IMR-90 (cell line): Measurements from ENCODE around the gene POGK. TPM values are rescaled to one million over a fixed set of nuclear protein-coding genes. Genes with fewer than 3 reads are reported as not detected.

Experiments used
- ATAC-seq: fragments of 200-7000 bp; cut with Tn5 transposase; 2 replicates; pipeline ENCODE4 v1.9.1; 2020; ENCODE audit warnings: low read depth, mild to moderate bottlenecking, moderate library complexity
- BruUV-seq: library from RNA; stranded (reverse); fragments of 400-500 nt; replicated peaks from 2 replicates; lab custom pipeline; 2021; lab: Mats Ljungman, UMichigan
- CTCF ChIA-PET: fragments of 300-600 bp; formaldehyde crosslinking; extraction: SDS; loops from one replicate; lab custom pipeline; 2021; ENCODE audit warnings: antibody characterized with exemption; lab: Yijun Ruan, JAX
- POLR2A ChIA-PET: fragments of 300-600 bp; sonication (Branson Sonifier 250); formaldehyde crosslinking; loops from one replicate; lab custom pipeline; 2022; ENCODE audit warnings: antibody characterized with exemption; ENCODE audit not compliant: unreplicated experiment; lab: Charles Lee
- DNase-seq: peaks from one replicate; pipeline ENCODE4 v3.0.0; 2013
- H2AFZ ChIP-seq: replicated peaks from 2 replicates; pipeline ENCODE3; 2013; ENCODE audit warnings: low read length, mild to moderate bottlenecking; ENCODE audit not compliant: poor library complexity
- H2AK5ac ChIP-seq: 2 replicates; pipeline ENCODE4 v1.6.1; 2013; ENCODE audit warnings: low read depth, low read length, inconsistent platforms
- H2AK9ac ChIP-seq: replicated peaks from 2 replicates; pipeline ENCODE3; 2013; ENCODE audit warnings: mild to moderate bottlenecking, low read depth, low read length, moderate library complexity; ENCODE audit not compliant: poor library complexity
- H2BK120ac ChIP-seq: 2 replicates; pipeline ENCODE4 v1.6.1; 2013; ENCODE audit warnings: low read depth, low read length, inconsistent platforms
- H2BK15ac ChIP-seq: 3 replicates; pipeline ENCODE4 v1.6.1; 2013; ENCODE audit warnings: low read depth, low read length, inconsistent platforms
- H2BK20ac ChIP-seq: 2 replicates; pipeline ENCODE4 v1.6.1; 2013; ENCODE audit warnings: low read depth, mild to moderate bottlenecking, inconsistent platforms, low read length, moderate library complexity
- H2BK5ac ChIP-seq: 2 replicates; pipeline ENCODE4 v1.6.1; 2013; ENCODE audit warnings: mild to moderate bottlenecking, low read depth, low read length, inconsistent platforms; ENCODE audit not compliant: poor library complexity, severe bottlenecking
- H3K14ac ChIP-seq: replicated peaks from 2 replicates; pipeline ENCODE4 v1.6.1; 2013; ENCODE audit warnings: low read depth, low read length, inconsistent platforms
- H3K18ac ChIP-seq: 2 replicates; pipeline ENCODE4 v1.6.1; 2013; ENCODE audit warnings: low read depth, low read length, control low read depth
- H3K23ac ChIP-seq: 2 replicates; pipeline ENCODE4 v1.6.1; 2013; ENCODE audit warnings: low read depth, low read length, inconsistent platforms
- H3K27ac ChIP-seq: 2 replicates; pipeline ENCODE4 v1.5.1; 2013; ENCODE audit warnings: mild to moderate bottlenecking, control low read depth, low read length; ENCODE audit not compliant: insufficient read depth
- H3K27me3 ChIP-seq: 2 replicates; pipeline ENCODE4 v1.6.1; 2013; ENCODE audit warnings: low read length; ENCODE audit not compliant: control insufficient read depth, insufficient read depth
- H3K36me3 ChIP-seq: 2 replicates; pipeline ENCODE4 v1.6.1; 2013; ENCODE audit warnings: low read length, mixed read lengths; ENCODE audit not compliant: control insufficient read depth, insufficient read depth
- H3K4ac ChIP-seq: 2 replicates; pipeline ENCODE4 v1.6.1; 2013; ENCODE audit warnings: low read depth, low read length, inconsistent platforms
- H3K4me1 ChIP-seq: 2 replicates; pipeline ENCODE4 v1.6.1; 2013; ENCODE audit warnings: low read length, mixed read lengths; ENCODE audit not compliant: control insufficient read depth, insufficient read depth
- H3K4me2 ChIP-seq: 2 replicates; pipeline ENCODE4 v1.6.1; 2013; ENCODE audit warnings: low read depth, mild to moderate bottlenecking, control low read depth, low read length, moderate library complexity
- H3K4me3 ChIP-seq: 2 replicates; pipeline ENCODE4 v1.5.1; 2013; ENCODE audit warnings: low read depth, mild to moderate bottlenecking, control low read depth, low read length, moderate library complexity; ENCODE audit not compliant: insufficient read depth
- H3K56ac ChIP-seq: 2 replicates; pipeline ENCODE4 v1.6.1; 2013; ENCODE audit warnings: low read length, inconsistent platforms; ENCODE audit not compliant: insufficient read depth; ENCODE audit errors: extremely low read depth
- H3K79me1 ChIP-seq, 2 experiments: 2 replicates each; pipeline ENCODE4 v1.6.1; 2013; ENCODE audit warnings: low read length in 2 of 2, inconsistent platforms in 1 of 2, low read depth in 1 of 2
- H3K9ac ChIP-seq: 2 replicates; pipeline ENCODE4 v1.6.1; 2013; ENCODE audit warnings: low read depth, low read length, control low read depth
- H3K9me1 ChIP-seq: 2 replicates; pipeline ENCODE4 v1.6.1; 2013; ENCODE audit warnings: low read length, inconsistent platforms; ENCODE audit not compliant: insufficient read depth
- H3K9me3 ChIP-seq: 2 replicates; pipeline ENCODE4 v1.6.1; 2013; ENCODE audit warnings: low read length; ENCODE audit not compliant: control insufficient read depth, insufficient read depth
- H4K20me1 ChIP-seq: 2 replicates; pipeline ENCODE4 v1.6.1; 2013; ENCODE audit warnings: low read length, inconsistent platforms; ENCODE audit not compliant: insufficient read depth
- H4K5ac ChIP-seq: 2 replicates; pipeline ENCODE4 v1.6.1; 2013; ENCODE audit warnings: mild to moderate bottlenecking, low read depth, low read length, control low read depth
- H4K8ac ChIP-seq, 2 experiments: 2 replicates each; pipeline ENCODE4 v1.6.1; 2013; ENCODE audit warnings: low read depth in 2 of 2, low read length in 2 of 2, control low read depth in 1 of 2, inconsistent platforms in 1 of 2
- H4K91ac ChIP-seq: 2 replicates; pipeline ENCODE4 v1.6.1; 2013; ENCODE audit warnings: low read depth, low read length, inconsistent platforms; ENCODE audit not compliant: insufficient read depth
- BHLHE40 ChIP-seq: fragments of 150-350 bp; IDR thresholded peaks from 2 replicates; pipeline ENCODE4 v1.6.1; 2016; ENCODE audit warnings: mild to moderate bottlenecking, low read depth, low read length
- CEBPB ChIP-seq: IDR thresholded peaks from 2 replicates; pipeline ENCODE4 v1.6.1; 2012; ENCODE audit warnings: low read depth, low read length, improper control_type of control experiment
- CHD1 ChIP-seq: IDR thresholded peaks from 2 replicates; pipeline ENCODE4 v1.6.1; 2012; ENCODE audit warnings: low read depth, low read length, improper control_type of control experiment
- FOS ChIP-seq: fragments of 150-350 bp; IDR thresholded peaks from 2 replicates; pipeline ENCODE4 v1.6.1; 2016; ENCODE audit warnings: low read depth, low read length
- MAFK ChIP-seq: IDR thresholded peaks from 2 replicates; pipeline ENCODE4 v1.6.1; 2012; ENCODE audit warnings: low read depth, low read length, improper control_type of control experiment
- MXI1 ChIP-seq: IDR thresholded peaks from 2 replicates; pipeline ENCODE4 v1.6.1; 2012; ENCODE audit warnings: low read depth, mild to moderate bottlenecking, low read length, moderate library complexity, borderline replicate concordance
- NFE2L2 ChIP-seq: fragments of 150-350 bp; IDR thresholded peaks from 2 replicates; pipeline ENCODE4 v1.6.1; 2016; ENCODE audit warnings: low read depth, mild to moderate bottlenecking, low read length
- RAD21 ChIP-seq: IDR thresholded peaks from 2 replicates; pipeline ENCODE4 v1.6.1; 2012; ENCODE audit warnings: low read length, improper control_type of control experiment
- RCOR1 ChIP-seq: IDR thresholded peaks from 2 replicates; pipeline ENCODE4 v1.6.1; 2012; ENCODE audit warnings: mild to moderate bottlenecking, low read length, improper control_type of control experiment; ENCODE audit not compliant: insufficient replicate concordance
- RFX5 ChIP-seq: IDR thresholded peaks from 2 replicates; pipeline ENCODE4 v1.8.0; 2012; ENCODE audit warnings: low read depth, mild to moderate bottlenecking, low read length, moderate library complexity
- SMC3 ChIP-seq: fragments of 150-350 bp; IDR thresholded peaks from 2 replicates; pipeline ENCODE4 v1.6.1; 2016; ENCODE audit warnings: low read depth, mild to moderate bottlenecking, antibody characterized with exemption, low read length, moderate library complexity
- WGBS, 2 experiments: methylation state at CpG; one replicate each; pipeline versions ENCODE4 v1.1.5 to v1.1.7; 2013; ENCODE audit warnings: missing lambda C conversion rate in 2 of 2; ENCODE audit not compliant: insufficient read length in 1 of 2; ENCODE audit errors: extremely low coverage in 2 of 2; 5-methylcytosine and 5-hydroxymethylcytosine counted together
- dilution Hi-C: fragments of 300-500 bp; cut with HindIII; formaldehyde crosslinking; loops from one replicate; pipeline ENCODE4 v1.14.3; 2018; ENCODE audit warnings: low sequenced_read_pairs; ENCODE audit not compliant: unreplicated experiment
- in situ Hi-C: fragments of 300-500 bp; cut with MboI; formaldehyde crosslinking; loops from 3 replicates; pipeline ENCODE4 v1.14.3; 2019; ENCODE audit warnings: low sequenced_read_pairs, inconsistent platforms, mixed read lengths
- intact Hi-C: fragments of 100-400 bp; cut with micrococcal nuclease; formaldehyde crosslinking; loops from 2 replicates; pipeline ENCODE4 v1.10.0; 2022
- polyA plus RNA-seq, 3 experiments: library from polyadenylated mRNA; depleted of rRNA; stranded (reverse); fragments of >200 nt; gene quantifications; 2 replicates each; pipeline ENCODE4 v1.2.3, GENCODE V29; 2012; ENCODE audit warnings: low replicate concordance in 1 of 3
- total RNA-seq: library from RNA; depleted of rRNA; stranded (reverse); fragments of >200 nt; gene quantifications from 2 replicates; pipeline ENCODE4 v1.2.3, GENCODE V29; 2012
- TF ChIP-seq, protein P1 (sequence below): fragments of 150-350 bp; IDR thresholded peaks from 2 replicates; pipeline ENCODE4 v1.6.1; 2016; ENCODE audit warnings: low read depth, mild to moderate bottlenecking, low read length, moderate library complexity, borderline replicate concordance
- TF ChIP-seq, protein P2 (sequence below): fragments of 150-350 bp; IDR thresholded peaks from 2 replicates; pipeline ENCODE4 v1.6.1; 2017; ENCODE audit warnings: mild to moderate bottlenecking, antibody characterized with exemption, low read length, low read depth
- TF ChIP-seq, protein P3 (sequence below): conservative IDR thresholded peaks from 2 replicates; pipeline ENCODE4 v1.5.1; 2012; ENCODE audit warnings: mild to moderate bottlenecking, low read depth, low read length, improper control_type of control experiment

The POGK gene
- total and polyA plus RNA-seq, 2 of the 4 experiments (the other 2 are of a cell fraction), result 11.3 to 25.6 TPM

DNA sequence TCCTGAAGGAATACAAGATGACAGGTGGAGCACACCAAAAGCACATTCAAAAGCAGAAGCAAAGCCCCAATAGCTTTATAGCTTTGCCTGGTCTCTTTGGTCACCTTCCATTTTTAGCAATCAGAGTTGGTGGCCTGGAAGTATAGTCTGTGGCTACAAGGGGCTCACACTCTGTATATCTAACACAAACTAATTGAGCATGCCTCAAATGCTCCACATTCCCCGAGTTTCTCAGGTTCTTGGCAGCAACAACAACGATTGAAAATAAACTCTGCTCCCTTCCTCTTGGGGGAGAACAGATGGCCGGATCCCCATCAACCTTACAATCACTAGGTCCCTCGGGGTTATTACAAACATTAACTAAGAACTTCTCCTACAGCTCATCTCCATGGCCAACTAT lies 61.7 kb downstream of the POGK start:
- Histone ChIP-seq H3K18ac (no peak overlapping the region), H4K91ac (no peak overlapping the region), H4K5ac (no peak overlapping the region), H2BK20ac (no peak overlapping the region), H3K79me1 (no peaks in the 10 kb centered on the region), H2BK5ac (no peak overlapping the region), H3K27me3 (no peaks in the 10 kb centered on the region), H2AK9ac (no peak overlapping the region), H3K4me1 (no peaks in the 10 kb centered on the region; the same call in 1 of the 2 replicates), H3K4ac (no peak overlapping the region), H2AK5ac (no peak overlapping the region), H3K4me3 (no peak overlapping the region), H3K9me1 (no peaks in the 10 kb centered on the region), H2BK120ac (no peak overlapping the region), H3K56ac (no peak overlapping the region), H3K9me3 (no peaks in the 10 kb centered on the region; the same call in 1 of the 2 replicates), H2AFZ (no peak overlapping the region), H3K23ac (no peak overlapping the region), H3K9ac (no peak overlapping the region), H2BK15ac (no peak overlapping the region), H4K8ac (no peak overlapping the region), H3K4me2 (no peak overlapping the region), H3K14ac (no peak overlapping the region), H3K27ac (no peak overlapping the region), H4K20me1 (no peaks in the 10 kb centered on the region), H3K36me3 (no peaks in the 10 kb centered on the region)
- no TSS peak for BruUV-seq
- CTCF ChIA-PET, result interaction anchor here (0.9 to 1.9 kb wide), 2 partner anchors 9 to 166 kb away, joined by 3 to 9 read pairs; no protein-coding TSS in a partner anchor
- WGBS, 2 experiments, result 6% methylated on average over 2 of the region's 4 CpGs; no CpG with 5 or more reads in 1 of the 2 experiments
- POLR2A ChIA-PET, result no interaction called here
- ATAC-seq, result peak; percentile 24; the same call in 1 of the 2 replicates
- DNase-seq, result no peak
- intact Hi-C loops (loop anchor here (10.0 kb wide), 1 partner anchor 634 kb away; no protein-coding TSS in a partner anchor), dilution Hi-C loops (no loop called here), in situ Hi-C loops (no loop called here)
- no peak for TF ChIP-seq RAD21
- no peak for TF ChIP-seq SMC3
- TF ChIP-seq CEBPB, result no peak
- TF ChIP-seq, protein P1, sequence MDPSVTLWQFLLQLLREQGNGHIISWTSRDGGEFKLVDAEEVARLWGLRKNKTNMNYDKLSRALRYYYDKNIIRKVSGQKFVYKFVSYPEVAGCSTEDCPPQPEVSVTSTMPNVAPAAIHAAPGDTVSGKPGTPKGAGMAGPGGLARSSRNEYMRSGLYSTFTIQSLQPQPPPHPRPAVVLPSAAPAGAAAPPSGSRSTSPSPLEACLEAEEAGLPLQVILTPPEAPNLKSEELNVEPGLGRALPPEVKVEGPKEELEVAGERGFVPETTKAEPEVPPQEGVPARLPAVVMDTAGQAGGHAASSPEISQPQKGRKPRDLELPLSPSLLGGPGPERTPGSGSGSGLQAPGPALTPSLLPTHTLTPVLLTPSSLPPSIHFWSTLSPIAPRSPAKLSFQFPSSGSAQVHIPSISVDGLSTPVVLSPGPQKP, result no peak
- TF ChIP-seq BHLHE40, result no peak
- TF ChIP-seq, protein P2, sequence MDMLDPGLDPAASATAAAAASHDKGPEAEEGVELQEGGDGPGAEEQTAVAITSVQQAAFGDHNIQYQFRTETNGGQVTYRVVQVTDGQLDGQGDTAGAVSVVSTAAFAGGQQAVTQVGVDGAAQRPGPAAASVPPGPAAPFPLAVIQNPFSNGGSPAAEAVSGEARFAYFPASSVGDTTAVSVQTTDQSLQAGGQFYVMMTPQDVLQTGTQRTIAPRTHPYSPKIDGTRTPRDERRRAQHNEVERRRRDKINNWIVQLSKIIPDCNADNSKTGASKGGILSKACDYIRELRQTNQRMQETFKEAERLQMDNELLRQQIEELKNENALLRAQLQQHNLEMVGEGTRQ, result no peak
- no peak for TF ChIP-seq RFX5
- TF ChIP-seq, protein P3, sequence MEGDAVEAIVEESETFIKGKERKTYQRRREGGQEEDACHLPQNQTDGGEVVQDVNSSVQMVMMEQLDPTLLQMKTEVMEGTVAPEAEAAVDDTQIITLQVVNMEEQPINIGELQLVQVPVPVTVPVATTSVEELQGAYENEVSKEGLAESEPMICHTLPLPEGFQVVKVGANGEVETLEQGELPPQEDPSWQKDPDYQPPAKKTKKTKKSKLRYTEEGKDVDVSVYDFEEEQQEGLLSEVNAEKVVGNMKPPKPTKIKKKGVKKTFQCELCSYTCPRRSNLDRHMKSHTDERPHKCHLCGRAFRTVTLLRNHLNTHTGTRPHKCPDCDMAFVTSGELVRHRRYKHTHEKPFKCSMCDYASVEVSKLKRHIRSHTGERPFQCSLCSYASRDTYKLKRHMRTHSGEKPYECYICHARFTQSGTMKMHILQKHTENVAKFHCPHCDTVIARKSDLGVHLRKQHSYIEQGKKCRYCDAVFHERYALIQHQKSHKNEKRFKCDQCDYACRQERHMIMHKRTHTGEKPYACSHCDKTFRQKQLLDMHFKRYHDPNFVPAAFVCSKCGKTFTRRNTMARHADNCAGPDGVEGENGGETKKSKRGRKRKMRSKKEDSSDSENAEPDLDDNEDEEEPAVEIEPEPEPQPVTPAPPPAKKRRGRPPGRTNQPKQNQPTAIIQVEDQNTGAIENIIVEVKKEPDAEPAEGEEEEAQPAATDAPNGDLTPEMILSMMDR, result no peak
- no peak for TF ChIP-seq MXI1
- no peak for TF ChIP-seq CHD1
- TF ChIP-seq RCOR1, result no peak
- no peak for TF ChIP-seq MAFK
- TF ChIP-seq NFE2L2, result no peak
- no peak for TF ChIP-seq FOS
